Measurements from ENCODE around the gene CLSTN3.

DNA sequence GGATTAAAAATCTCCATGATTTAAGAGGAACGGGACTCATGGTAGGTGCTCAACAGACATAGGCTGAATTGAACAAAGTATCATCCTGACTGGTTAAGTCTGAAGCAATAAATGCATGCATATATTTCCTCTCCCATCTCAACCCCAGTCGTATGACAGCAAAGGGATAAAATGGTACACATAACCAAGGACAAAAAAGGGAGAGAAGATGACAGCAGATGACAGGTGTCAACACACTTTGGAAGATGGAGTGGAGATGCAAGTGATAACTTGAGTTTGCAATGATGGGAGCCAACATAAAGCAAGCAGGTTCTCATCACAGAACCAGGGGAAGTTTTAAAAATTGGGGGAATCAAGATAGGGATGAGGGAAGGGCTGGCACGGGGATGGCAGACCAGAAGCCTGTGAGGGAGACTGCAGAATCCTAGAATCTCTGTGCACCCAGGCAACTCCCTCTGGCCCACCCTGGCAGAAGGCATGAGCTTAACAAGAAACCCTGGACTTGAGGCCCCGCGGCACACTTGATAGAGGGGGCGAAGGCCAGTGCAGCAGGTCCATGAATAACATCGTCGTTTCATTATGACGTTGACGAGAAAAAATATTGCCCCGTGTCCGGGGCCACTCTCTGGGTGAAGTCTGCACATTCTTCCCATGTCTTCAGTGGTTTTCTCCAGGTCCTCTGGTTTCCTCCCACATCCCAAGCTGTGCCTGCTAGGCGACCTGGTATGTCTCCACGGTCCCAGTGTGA lies 26.2 kb upstream of the CLSTN3 start:
- no peak for TF ChIP-seq POLR2A (IDR thresholded peaks at IDR 0.05)
- TF ChIP-seq, protein P1, sequence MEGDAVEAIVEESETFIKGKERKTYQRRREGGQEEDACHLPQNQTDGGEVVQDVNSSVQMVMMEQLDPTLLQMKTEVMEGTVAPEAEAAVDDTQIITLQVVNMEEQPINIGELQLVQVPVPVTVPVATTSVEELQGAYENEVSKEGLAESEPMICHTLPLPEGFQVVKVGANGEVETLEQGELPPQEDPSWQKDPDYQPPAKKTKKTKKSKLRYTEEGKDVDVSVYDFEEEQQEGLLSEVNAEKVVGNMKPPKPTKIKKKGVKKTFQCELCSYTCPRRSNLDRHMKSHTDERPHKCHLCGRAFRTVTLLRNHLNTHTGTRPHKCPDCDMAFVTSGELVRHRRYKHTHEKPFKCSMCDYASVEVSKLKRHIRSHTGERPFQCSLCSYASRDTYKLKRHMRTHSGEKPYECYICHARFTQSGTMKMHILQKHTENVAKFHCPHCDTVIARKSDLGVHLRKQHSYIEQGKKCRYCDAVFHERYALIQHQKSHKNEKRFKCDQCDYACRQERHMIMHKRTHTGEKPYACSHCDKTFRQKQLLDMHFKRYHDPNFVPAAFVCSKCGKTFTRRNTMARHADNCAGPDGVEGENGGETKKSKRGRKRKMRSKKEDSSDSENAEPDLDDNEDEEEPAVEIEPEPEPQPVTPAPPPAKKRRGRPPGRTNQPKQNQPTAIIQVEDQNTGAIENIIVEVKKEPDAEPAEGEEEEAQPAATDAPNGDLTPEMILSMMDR (IDR thresholded peaks at IDR 0.05): no peak

Data from thyroid gland (tissue), 4 donors.